Stimulated activated naive CD4-positive, alpha-beta T cell (primary cell): Measurements from ENCODE around the gene CDH13.

Source experiments
- DNase-seq, 6 experiments: peaks; one replicate each; lab custom pipeline; 2025; lab: John Stamatoyannopoulos, UW

CDH13 gene

DNA sequence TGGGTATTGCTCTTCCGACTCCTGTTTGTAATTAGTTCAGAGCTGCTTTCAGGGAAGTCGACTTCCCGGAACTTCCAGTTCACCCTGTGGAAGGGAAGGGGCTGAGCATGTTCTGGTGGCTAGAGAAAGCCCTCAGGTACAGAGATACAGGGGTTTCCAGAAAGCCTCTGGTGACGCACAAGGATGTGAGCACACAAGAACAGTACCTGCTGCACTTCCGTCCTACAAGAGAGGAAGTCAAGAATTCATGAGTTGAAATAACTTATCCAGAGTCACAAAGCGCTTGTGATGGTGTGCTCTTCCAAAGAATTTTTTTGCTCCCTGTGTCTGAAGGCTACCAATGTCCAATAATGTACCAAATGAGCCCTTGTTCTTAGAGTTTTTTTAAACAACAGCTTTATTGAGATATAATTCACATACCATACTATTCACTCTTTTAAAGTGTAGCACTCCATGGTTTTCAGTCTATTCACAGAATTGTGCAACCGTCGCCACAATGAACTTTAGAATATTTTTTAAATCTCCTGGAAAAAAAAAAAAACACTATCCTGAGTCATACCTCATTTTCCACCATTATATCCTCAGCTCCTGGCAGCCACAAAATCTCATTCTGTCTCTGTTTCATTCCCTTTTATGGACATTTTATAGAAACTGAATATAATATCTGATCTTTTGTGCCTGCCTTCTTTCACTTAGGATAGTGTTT, 327.6 kb downstream of the CDH13 start:
- DNase-seq, result no peak

GRCh38 chr16:82955741-82956348, 329.1 kb downstream of the CDH13 start:
- DNase-seq, result no peak

DNA sequence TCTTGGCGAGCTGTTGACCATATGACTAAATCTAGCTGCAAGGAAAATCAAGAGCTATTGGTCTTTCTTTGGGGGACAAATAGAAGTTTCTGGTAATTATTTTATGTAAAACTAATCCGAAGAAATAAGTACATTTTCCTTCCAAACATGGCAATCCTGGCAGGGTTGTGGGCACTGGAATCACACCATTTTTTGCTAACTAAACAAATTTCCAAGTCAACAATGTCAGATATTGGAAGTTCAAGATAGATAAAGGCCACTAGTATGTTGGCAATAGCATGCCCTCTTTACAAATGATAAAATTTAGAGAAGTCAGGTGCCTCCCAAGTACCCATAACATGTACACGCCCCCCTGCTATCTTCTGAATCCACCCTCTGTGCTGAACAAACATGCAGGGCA, 330.4 kb downstream of the CDH13 start:
- no peak for DNase-seq

DNA sequence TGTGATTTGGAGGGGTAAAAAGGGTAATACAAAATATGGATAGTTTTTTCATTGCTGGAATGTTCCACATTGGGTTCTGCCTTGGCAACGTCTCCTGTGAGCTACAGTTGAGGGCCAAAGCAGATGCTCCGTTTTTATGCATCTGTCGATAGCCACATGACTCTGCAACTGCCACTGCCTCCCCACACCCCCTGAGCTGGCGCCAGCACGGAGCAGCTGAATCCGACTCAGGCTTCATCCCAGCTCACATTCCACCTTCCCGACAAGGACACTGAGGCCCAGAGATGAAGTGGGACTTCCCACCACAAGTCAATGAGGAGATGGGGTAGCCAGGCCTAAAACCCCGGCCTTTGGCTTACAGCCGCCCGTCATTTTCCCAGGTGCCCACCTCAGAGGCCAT, 334.1 kb downstream of the CDH13 start:
- DNase-seq, result no peak

DNA sequence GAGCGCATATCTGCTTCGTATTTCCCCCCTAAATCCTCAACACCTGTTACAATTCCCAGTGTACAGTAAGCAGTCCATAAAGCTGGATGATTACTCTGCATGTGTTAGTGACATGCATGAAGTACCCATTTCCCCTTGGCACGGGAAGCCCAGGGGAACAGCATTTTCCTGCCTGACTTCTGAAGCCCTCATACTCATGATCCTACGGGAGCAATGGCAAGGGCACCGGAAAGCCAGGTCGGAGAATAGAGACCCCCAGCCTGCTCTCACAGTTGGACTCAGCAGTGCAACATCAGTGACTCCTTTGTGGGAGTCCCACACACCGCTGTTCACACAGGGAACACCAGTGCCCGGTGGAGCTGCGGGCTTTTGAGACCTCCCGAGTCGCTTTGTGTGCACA, 336.9 kb downstream of the CDH13 start:
- DNase-seq, result no peak

- DNase-seq, result no peak
Measured at GRCh38 chr16:82965808-82966207, 339.0 kb downstream of the CDH13 start.

GRCh38 chr16:82967424-82967823, 340.7 kb downstream of the CDH13 start:
- no peak for DNase-seq

DNA sequence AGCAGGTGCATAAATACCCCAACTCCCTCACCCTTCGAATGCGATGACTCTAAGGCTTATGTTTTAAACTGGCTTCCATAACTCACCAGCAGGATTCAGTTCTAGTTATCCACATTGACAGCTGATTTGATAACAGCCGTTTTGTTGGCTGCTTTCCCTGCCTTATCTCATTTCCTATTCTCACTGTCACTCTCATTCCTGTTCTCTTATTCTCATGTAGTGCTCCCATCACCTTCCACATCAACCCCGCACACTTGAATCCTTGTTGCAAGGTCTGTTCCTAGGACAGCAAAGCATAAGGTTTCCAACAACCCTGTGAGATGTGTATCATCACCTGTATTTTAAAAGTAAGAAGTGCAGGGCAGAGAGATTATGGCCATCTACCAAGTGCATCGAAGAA, 344.4 kb downstream of the CDH13 start:
- DNase-seq, result no peak

DNA sequence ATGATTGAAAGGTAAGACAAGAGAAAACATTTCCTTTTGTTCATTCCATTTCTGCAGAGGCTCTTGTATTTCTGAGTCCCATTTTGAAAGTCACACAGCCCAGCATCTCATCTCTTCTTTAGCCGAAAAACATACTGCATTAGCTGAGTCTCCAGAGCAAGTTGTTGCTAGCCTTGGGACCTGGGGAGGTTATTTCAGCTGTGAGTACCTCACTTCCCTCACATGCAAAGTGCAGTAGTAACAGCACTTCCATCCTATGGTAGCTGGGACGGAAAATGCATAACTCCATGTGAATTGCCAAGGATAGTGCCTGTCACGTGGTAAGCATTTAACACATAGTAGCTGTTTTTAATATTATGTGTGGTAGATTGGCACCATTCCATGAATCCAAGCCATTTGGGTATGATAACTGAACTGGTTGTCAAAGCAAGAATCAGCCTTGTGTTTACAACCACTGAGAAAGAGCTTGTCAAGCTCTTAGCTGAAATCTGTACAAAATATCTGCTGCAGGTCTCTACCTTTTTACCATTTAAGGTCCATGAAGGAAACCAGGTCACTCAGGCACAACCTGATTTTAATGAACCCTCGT, 345.7 kb downstream of the CDH13 start:
- no peak for DNase-seq

DNA sequence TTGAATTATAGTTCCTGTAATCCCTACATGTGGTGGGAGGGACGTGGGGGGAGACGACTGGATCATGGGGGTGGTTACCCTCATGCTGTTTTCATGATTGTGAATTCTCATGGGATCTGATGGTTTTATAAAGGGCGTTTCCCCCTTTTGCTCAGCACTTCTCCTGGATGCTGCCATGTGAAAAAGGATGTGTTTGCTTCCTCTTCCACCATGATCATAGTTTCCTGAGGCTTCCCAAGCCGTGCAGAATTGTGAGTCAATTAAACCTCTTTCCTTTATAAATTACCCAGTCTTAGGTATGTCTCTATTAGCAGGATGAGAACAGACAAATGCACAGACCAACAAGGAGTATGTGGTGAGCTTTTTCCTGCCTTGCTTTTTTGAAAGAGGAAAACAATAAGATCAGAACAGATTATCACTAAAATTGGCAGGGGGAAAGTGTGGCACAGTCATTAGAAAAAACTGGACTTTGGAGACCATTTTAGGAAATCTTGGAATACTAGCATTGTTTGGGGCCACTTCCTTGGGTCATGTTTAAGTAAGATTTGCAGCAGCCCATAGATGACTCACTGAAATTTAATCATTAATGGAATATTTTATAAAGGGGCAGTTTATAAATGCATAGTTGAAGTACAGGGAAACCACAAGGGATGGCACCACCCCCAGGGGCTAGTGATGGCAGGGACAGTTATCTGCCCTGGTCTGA, 352.8 kb downstream of the CDH13 start:
- DNase-seq, result no peak

- DNase-seq, result no peak
Measured at GRCh38 chr16:82980810-82981209, 354.0 kb downstream of the CDH13 start.

GRCh38 chr16:82987767-82988166, 361.0 kb downstream of the CDH13 start:
- DNase-seq, result no peak

- DNase-seq, result no peak
Measured at GRCh38 chr16:82990155-82990554, 363.4 kb downstream of the CDH13 start.

DNA sequence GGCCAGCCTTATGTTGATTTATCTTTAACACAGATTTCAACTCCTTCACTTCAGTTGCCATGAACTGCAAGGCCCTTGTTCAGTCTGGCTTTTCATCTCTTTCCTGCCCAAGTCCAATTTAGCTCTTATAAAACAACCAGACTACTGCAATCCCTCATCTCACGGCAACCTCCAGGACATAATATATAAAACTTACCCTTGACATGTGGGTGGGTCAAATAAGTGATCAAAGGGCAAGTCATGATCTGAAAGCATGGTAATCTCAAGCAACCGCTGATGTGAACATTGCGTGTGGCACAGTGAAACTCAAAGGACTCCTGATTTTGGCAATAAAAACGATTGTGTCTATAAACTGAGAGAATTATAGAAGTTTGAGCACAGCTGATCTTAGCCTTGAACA, 364.6 kb downstream of the CDH13 start:
- DNase-seq, result no peak

- DNase-seq, result no peak
Measured at GRCh38 chr16:82991966-82992675, 365.4 kb downstream of the CDH13 start.

DNA sequence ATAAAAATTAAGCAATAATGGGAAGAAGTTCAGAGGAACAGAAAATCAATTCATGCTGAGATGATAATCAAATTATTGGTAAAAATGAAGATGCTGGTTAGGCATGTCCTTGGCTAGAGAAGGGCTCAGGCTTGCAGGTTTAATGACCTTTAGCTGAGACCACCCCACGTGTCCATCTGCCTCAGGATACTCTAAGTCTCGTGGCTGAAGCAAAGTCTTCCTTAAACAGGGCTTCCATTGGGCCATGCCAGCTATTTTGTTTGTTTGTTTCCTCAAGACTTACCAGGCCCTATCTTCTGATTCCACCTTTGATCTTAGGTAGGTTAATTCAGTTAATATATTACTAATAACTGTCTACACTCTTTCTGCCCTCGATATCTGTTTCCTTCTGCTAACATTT, 366.0 kb downstream of the CDH13 start:
- DNase-seq, result no peak

DNA sequence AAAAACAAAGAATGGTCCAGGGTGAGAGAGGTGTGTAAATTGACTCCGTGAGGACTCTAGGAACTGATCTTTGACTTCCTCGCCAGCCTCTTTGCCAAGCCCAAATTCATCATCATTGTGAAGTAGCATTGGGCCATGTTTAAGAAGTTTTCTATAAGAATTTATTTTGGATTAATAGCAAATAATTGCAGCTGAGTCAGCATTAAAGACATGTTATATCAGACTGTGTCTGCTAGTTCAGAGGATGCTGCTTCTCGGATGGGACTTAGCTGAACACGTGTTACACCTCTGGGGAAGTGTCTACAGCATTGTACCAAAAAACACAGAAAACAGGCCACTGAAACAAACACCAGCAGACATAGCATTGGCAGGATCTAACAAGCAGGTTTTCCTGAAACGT, 366.6 kb downstream of the CDH13 start:
- no peak for DNase-seq

- no peak for DNase-seq
Measured at GRCh38 chr16:82993926-82994325, 367.2 kb downstream of the CDH13 start.

DNA sequence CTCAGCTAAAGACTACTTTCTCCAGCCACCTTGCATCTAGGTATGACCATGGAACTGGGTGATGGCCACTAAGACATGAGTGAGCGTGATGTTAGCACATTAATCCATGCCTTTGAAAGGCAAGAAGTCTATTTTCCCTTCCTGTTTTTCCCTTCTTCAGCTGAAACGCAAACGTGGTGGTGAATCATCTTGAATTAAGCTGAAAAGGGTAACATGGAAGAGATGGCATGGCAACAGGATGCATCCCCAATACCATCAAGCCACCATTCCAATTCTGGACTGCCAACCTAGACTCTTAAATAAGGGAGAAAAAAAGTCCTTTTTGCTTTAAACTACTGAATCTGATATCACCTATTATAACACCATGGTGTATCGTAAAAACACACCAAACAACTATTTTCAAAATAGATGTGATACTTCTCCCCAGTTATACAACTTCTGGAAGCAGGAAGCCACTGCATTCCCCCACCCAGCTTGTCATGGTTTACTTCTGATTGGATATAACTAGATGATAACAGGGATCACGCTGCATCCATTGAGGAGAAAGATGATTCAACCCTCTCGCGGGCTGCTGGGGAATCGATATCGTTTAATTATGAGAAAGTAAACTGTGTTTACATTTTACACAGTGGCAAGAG, 368.6 kb downstream of the CDH13 start:
- DNase-seq, result no peak

- no peak for DNase-seq
Measured at GRCh38 chr16:82995924-82996441, 369.2 kb downstream of the CDH13 start.

- DNase-seq, result no peak
Measured at GRCh38 chr16:82996814-82997213, 370.0 kb downstream of the CDH13 start.

GRCh38 chr16:82999711-83000110, 372.9 kb downstream of the CDH13 start:
- no peak for DNase-seq
